Measurements from ENCODE around the gene BLM. TPM values are rescaled to one million over a fixed set of nuclear protein-coding genes. Genes with fewer than 3 reads are reported as not detected.
A peak's percentile ranks its signal among the peaks of the same experiment; 100 is the strongest.

The BLM gene
- polyA plus RNA-seq, 2 of the 4 experiments (the other 2 are of a cell fraction): 10.5 to 15.2 TPM

- ATAC-seq: no peak
- FAIRE-seq: no peak
- no peak overlapping the region for H3K4me3 ChIP-seq
- TF ChIP-seq HOXA7 (CRISPR knock-in tag; IDR thresholded peaks at IDR 0.05) (no peak), ZSCAN20 (CRISPR knock-in tag; IDR thresholded peaks at IDR 0.05) (no peak), ESRRA (IDR thresholded peaks at IDR 0.05; ENCODE audit: borderline replicate concordance, low read length) (no peak), EP300 (IDR thresholded peaks at IDR 0.05) (no peak), NFE2L2 (conservative IDR thresholded peaks at IDR 0.05; ENCODE audit: low read length) (no peak), HDAC2 (IDR thresholded peaks at IDR 0.05) (no peak)
- POLR2A ChIA-PET: no interaction called here
- no peak overlapping the region for H3K27ac ChIP-seq
- no peaks in the 10 kb centered on the region for H3K4me1 ChIP-seq
- H3K4me2 ChIP-seq: no peak overlapping the region
- no peak for DNase-seq (ENCODE audit: low read depth in 1 of 2, low spot score in 1 of 2)
- 98% methylated on average over 1 of the region's 1 CpG for WGBS (ENCODE audit: missing lambda C conversion rate)
- CTCF ChIA-PET: interaction anchor here (1.1 kb wide), 1 partner anchor 18 kb away, joined by 4 read pairs; no protein-coding TSS in a partner anchor
- no peaks in the 10 kb centered on the region for H3K9me3 ChIP-seq
Measured at GRCh38 chr15:90757461-90757860, 40.3 kb downstream of the BLM start.

- 95% methylated on average over 1 of the region's 1 CpG for WGBS (ENCODE audit: missing lambda C conversion rate)
- ChIA-PET POLR2A (no interaction called here), CTCF (no interaction called here)
- H3K4me3 ChIP-seq: no peak overlapping the region
- H3K27ac ChIP-seq: no peak overlapping the region
- H3K4me1 ChIP-seq: no peaks in the 10 kb centered on the region
- FAIRE-seq (peak; percentile 73), DNase-seq (ENCODE audit: low read depth in 1 of 2, low spot score in 1 of 2) (no peak), ATAC-seq (no peak)
- H3K9me3 ChIP-seq: no peaks in the 10 kb centered on the region
- H3K4me2 ChIP-seq: no peak overlapping the region
- TF ChIP-seq HOXB5 (CRISPR knock-in tag; IDR thresholded peaks at IDR 0.05): no peak
- TF ChIP-seq POLR2AphosphoS2 (conservative IDR thresholded peaks at IDR 0.05; ENCODE audit: low read length): no peak
- no peak for TF ChIP-seq REST (IDR thresholded peaks at IDR 0.05)
- no peak for TF ChIP-seq MAX (IDR thresholded peaks at IDR 0.05)
- no peak for TF ChIP-seq ELK1 (IDR thresholded peaks at IDR 0.05; ENCODE audit: low read depth, low read length)
- no peak for TF ChIP-seq JUN (IDR thresholded peaks at IDR 0.05)
- no peak for TF ChIP-seq ZNF302 (CRISPR knock-in tag; IDR thresholded peaks at IDR 0.05)
- TF ChIP-seq CHD4 (IDR thresholded peaks at IDR 0.05; ENCODE audit: borderline replicate concordance): no peak
- TF ChIP-seq USF2 (IDR thresholded peaks at IDR 0.05): no peak
- TF ChIP-seq FOSL2 (IDR thresholded peaks at IDR 0.05): no peak
- no peak for TF ChIP-seq FOSL2 (CRISPR knock-in tag; IDR thresholded peaks at IDR 0.05)
- no peak for TF ChIP-seq TFCP2L1 (CRISPR knock-in tag; IDR thresholded peaks at IDR 0.05)
- no peak for TF ChIP-seq E2F6 (IDR thresholded peaks at IDR 0.05; ENCODE audit: borderline replicate concordance, low read depth)
- no peak for TF ChIP-seq FOSB (CRISPR knock-in tag; IDR thresholded peaks at IDR 0.05)
Measured at GRCh38 chr15:90760661-90761232, 43.6 kb downstream of the BLM start.
